Measurements from ENCODE around the gene TMUB1. TPM values are rescaled to one million over a fixed set of nuclear protein-coding genes. Genes with fewer than 3 reads are reported as not detected.

TMUB1 gene
- total RNA-seq, 1 experiment from 2014 or later = 45.4 TPM

DNA sequence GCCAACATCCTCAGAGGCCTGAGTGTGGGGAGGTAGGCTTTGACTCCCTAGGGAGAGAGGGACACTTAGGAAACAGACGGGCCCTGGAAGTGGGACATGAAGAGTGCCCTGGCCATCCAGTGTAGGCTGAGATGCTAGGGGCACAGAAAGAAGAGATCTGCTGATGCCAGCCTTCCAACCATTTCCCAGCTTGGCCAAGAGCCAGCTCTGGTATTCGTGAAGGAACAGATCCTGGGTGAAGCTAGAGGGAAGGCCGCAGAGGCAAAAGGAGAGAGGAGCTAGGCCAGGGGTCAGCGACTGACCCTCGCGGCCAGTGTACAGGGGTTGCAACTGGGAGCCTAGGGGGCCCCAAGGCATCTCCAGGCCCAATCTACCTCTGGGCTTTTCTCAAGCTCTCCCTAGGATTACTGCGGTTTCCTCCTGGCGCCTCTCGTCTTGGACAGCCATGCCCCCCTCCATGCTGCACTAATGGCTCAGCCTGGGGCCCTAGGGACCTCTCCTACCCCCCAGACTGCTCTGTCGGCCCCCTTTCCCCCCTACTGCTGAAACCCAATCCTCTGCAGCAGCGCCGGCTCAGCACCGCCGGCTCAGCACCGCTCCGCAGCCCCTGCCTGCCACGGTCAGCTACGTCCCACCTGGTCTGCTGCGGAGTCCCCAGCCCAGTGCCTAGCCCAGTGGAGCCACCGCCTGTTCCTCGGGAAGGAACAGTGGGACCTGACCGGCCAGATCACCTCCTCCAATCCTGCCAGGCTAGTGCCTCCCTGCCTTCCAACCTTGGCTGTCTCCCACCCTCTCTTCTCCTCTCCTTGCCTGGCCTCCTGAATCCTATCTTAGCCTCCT is 35.1 kb downstream of the TMUB1 start, which contains the start of gene ASIC3:
Gene ASIC3 (plus strand): TSS at position 556 of the 840 bp plus-strand sequence. CDS start 355 bp downstream, outside the sequence.
- H3K4me3 Mint-ChIP-seq = no peak within 1 kb of the TSS; a peak in 1 of 5 replicates

More for the DNA sequence above, 35.1 kb downstream of the TMUB1 start, which contains the start of gene ASIC3:
- no peaks in the 10 kb centered on the region for H3K9me3 ChIP-seq (ENCODE audit: control insufficient read depth, low read depth, low read length)
- no peaks in the 10 kb centered on the region for H4K20me1 ChIP-seq (ENCODE audit: control insufficient read depth, insufficient read depth, insufficient read length)
- H3K14ac ChIP-seq (ENCODE audit: insufficient read depth, low read length) = no peak within 1 kb of the TSS
- no peak within 1 kb of the TSS for H3K18ac ChIP-seq (ENCODE audit: insufficient read length, low read depth, low read length)
- no peak within 1 kb of the TSS for H3K27ac ChIP-seq (ENCODE audit: insufficient read length, low read depth, low read length)
- H3T11ph ChIP-seq (ENCODE audit: low read length) = no peak within 1 kb of the TSS
- TF ChIP-seq, protein P1, sequence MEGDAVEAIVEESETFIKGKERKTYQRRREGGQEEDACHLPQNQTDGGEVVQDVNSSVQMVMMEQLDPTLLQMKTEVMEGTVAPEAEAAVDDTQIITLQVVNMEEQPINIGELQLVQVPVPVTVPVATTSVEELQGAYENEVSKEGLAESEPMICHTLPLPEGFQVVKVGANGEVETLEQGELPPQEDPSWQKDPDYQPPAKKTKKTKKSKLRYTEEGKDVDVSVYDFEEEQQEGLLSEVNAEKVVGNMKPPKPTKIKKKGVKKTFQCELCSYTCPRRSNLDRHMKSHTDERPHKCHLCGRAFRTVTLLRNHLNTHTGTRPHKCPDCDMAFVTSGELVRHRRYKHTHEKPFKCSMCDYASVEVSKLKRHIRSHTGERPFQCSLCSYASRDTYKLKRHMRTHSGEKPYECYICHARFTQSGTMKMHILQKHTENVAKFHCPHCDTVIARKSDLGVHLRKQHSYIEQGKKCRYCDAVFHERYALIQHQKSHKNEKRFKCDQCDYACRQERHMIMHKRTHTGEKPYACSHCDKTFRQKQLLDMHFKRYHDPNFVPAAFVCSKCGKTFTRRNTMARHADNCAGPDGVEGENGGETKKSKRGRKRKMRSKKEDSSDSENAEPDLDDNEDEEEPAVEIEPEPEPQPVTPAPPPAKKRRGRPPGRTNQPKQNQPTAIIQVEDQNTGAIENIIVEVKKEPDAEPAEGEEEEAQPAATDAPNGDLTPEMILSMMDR (conservative IDR thresholded peaks at IDR 0.05) = no peak
- no peaks in the 10 kb centered on the region for H3K4me1 Mint-ChIP-seq
- H3K4me1 ChIP-seq (ENCODE audit: insufficient read depth, low read length) = no peaks in the 10 kb centered on the region
- H2AK5ac ChIP-seq (ENCODE audit: insufficient read length, low read length) = no peak within 1 kb of the TSS
- no peak within 1 kb of the TSS for H3K4me2 ChIP-seq (ENCODE audit: insufficient read depth, insufficient read length, low read length)
- 0 out of 7 replicates have a peak within 1 kb of the TSS, but pooled peaks of 1 of the 3 experiments have one; percentile 18 for H3K27ac Mint-ChIP-seq
- no peak within 1 kb of the TSS for H2BK5ac ChIP-seq (ENCODE audit: insufficient read length, low read length)
- no peak within 1 kb of the TSS for H3K4ac ChIP-seq (ENCODE audit: low read depth, low read length)
- H3K56ac ChIP-seq (ENCODE audit: insufficient read length, low read depth, low read length) = no peak within 1 kb of the TSS
- H2AFZ ChIP-seq (ENCODE audit: low read length) = no peak within 1 kb of the TSS
- no peaks in the 10 kb centered on the region for H3K79me2 ChIP-seq (ENCODE audit: insufficient read depth, low read length)
- no peaks in the 10 kb centered on the region for H3K23me2 ChIP-seq (ENCODE audit: insufficient read length, low read depth, low read length, poor library complexity, severe bottlenecking)
- H3K23ac ChIP-seq (ENCODE audit: insufficient read length, low read depth, low read length) = no peak within 1 kb of the TSS
- H2BK120ac ChIP-seq (ENCODE audit: low read depth, low read length, poor library complexity, severe bottlenecking) = no peak within 1 kb of the TSS
- no peaks in the 10 kb centered on the region for H3K9me3 Mint-ChIP-seq
- H4K8ac ChIP-seq (replicated peaks; ENCODE audit: insufficient read length, low read depth, low read length) = no peak within 1 kb of the TSS
- H4K91ac ChIP-seq (ENCODE audit: insufficient read length, low read depth, low read length) = no peak within 1 kb of the TSS
- no peak within 1 kb of the TSS for H2BK15ac ChIP-seq (ENCODE audit: low read depth, low read length)
- no peak for DNase-seq
- no peak within 1 kb of the TSS for H4K5ac ChIP-seq (ENCODE audit: insufficient read length, low read depth, low read length)
- WGBS (ENCODE audit: extremely low coverage, insufficient read length, low lambda C conversion rate) = no CpG with 5 or more reads among the region's 22 CpGs
- H3K9ac ChIP-seq (ENCODE audit: extremely low read depth, insufficient read length, low read length) = no peak within 1 kb of the TSS
- peaks cover 0 to 3% (median 0%) of the 10 kb centered on the region in 3 experiments; a peak in 1 of 7 replicates for H3K36me3 Mint-ChIP-seq (ENCODE audit: insufficient read depth in 1 of 3, low read depth in 3 of 3)
- H2BK12ac ChIP-seq (ENCODE audit: insufficient read length, low read depth, low read length) = no peak within 1 kb of the TSS
- H3K27me3 ChIP-seq (ENCODE audit: insufficient read depth, low read length) = peaks cover 6% of the 10 kb centered on the region; the same call in 1 of the 2 replicates
- no peaks in the 10 kb centered on the region for H3K79me1 ChIP-seq (ENCODE audit: insufficient read depth, low read depth, low read length, poor library complexity, severe bottlenecking)
- H2BK20ac ChIP-seq (ENCODE audit: low read depth, low read length, poor library complexity, severe bottlenecking) = no peak within 1 kb of the TSS
- H3K27me3 Mint-ChIP-seq (ENCODE audit: low read depth) = peaks cover 52% of the 10 kb centered on the region

Data from H9 (cell line).